Neural cell (in vitro differentiated cells): Measurements from ENCODE around the gene RNF113A. TPM values are rescaled to one million over a fixed set of nuclear protein-coding genes. Genes with fewer than 3 reads are reported as not detected.
A peak's percentile ranks its signal among the peaks of the same experiment; 100 is the strongest.

Experiments
- H2AFZ ChIP-seq: fragments of 200-600, 300-800 bp; sonication (generic), shearing (Covaris generic); 2 replicates; pipeline ENCODE4 v1.6.0; 2014; ENCODE audit warnings: low read depth, mild to moderate bottlenecking, antibody characterized with exemption, low read length, moderate library complexity
- H3F3A ChIP-seq: fragments of 200-600 bp; shearing (Covaris generic); 2 replicates; pipeline ENCODE4 v1.6.1; 2016; ENCODE audit warnings: mild to moderate bottlenecking, moderate library complexity, mixed read lengths, antibody characterized with exemption, low read length; ENCODE audit not compliant: insufficient read depth, poor library complexity, severe bottlenecking
- H3K27ac ChIP-seq: fragments of 200-600, 300-800 bp; sonication (generic), shearing (Covaris generic); 2 replicates; pipeline ENCODE4 v1.5.1; 2014; ENCODE audit warnings: mild to moderate bottlenecking, low read length, moderate library complexity
- H3K27me3 ChIP-seq: fragments of 300-800, 200-600 bp; sonication (generic), shearing (Covaris generic); 2 replicates; pipeline ENCODE4 v1.6.0; 2014; ENCODE audit warnings: mild to moderate bottlenecking, low read depth, low read length, moderate library complexity; ENCODE audit not compliant: insufficient read depth
- H3K36me3 ChIP-seq: fragments of 300-800, 200-600 bp; sonication (generic), shearing (Covaris generic); 2 replicates; pipeline ENCODE4 v1.5.1; 2014; ENCODE audit warnings: mild to moderate bottlenecking, antibody characterized with exemption, low read length, moderate library complexity; ENCODE audit not compliant: insufficient read depth
- H3K4me2 ChIP-seq: fragments of 300-800, 200-600 bp; sonication (generic), shearing (Covaris generic); 2 replicates; pipeline ENCODE4 v1.6.0; 2014; ENCODE audit warnings: mild to moderate bottlenecking, low read length
- H3K4me3 ChIP-seq: fragments of 300-800, 200-600 bp; sonication (generic), shearing (Covaris generic); 2 replicates; pipeline ENCODE4 v1.5.1; 2014; ENCODE audit warnings: mild to moderate bottlenecking, low read length, moderate library complexity
- H3K79me2 ChIP-seq: fragments of 200-600 bp; shearing (Covaris generic); replicated peaks from 2 replicates; pipeline ENCODE4 v1.6.0; 2014; ENCODE audit warnings: mild to moderate bottlenecking, low read length, moderate library complexity; ENCODE audit not compliant: insufficient read depth
- H3K9ac ChIP-seq: fragments of 300-800, 200-600 bp; sonication (generic), shearing (Covaris generic); 2 replicates; pipeline ENCODE4 v1.6.1; 2016; ENCODE audit warnings: mild to moderate bottlenecking, low read length, mixed read lengths
- H3K9me2 ChIP-seq: fragments of 200-600 bp; shearing (Covaris generic); 2 replicates; pipeline ENCODE4 v1.6.1; 2016; ENCODE audit warnings: mild to moderate bottlenecking, low read length, mixed read lengths; ENCODE audit not compliant: insufficient read depth
- H3K9me3 ChIP-seq: fragments of 200-600, 300-800 bp; sonication (generic), shearing (Covaris generic); 2 replicates; pipeline ENCODE4 v1.6.1; 2016; ENCODE audit warnings: mild to moderate bottlenecking, mixed run types, low read length, moderate library complexity, mixed read lengths
- H4K20me1 ChIP-seq: fragments of 200-600 bp; shearing (Covaris generic); 2 replicates; pipeline ENCODE4 v1.6.1; 2016; ENCODE audit warnings: mild to moderate bottlenecking, mixed run types; ENCODE audit not compliant: insufficient read depth
- CTCF ChIP-seq: fragments of 450-650 bp; IDR thresholded peaks from 2 replicates; pipeline ENCODE4 v1.5.1; 2014; ENCODE audit warnings: antibody characterized with exemption, mild to moderate bottlenecking, moderate library complexity; ENCODE audit not compliant: poor library complexity, severe bottlenecking
- EP300 ChIP-seq: fragments of 450-650 bp; conservative IDR thresholded peaks from 2 replicates; pipeline ENCODE4 v1.6.1; 2014; ENCODE audit warnings: antibody characterized with exemption, mild to moderate bottlenecking, moderate library complexity; ENCODE audit not compliant: poor library complexity, severe bottlenecking
- EZH2 ChIP-seq: fragments of 200-600, 300-800 bp; shearing (Covaris generic), sonication (generic); IDR thresholded peaks from 2 replicates; pipeline ENCODE4 v1.6.1; 2014; ENCODE audit warnings: antibody characterized with exemption, low read length, borderline replicate concordance, mild to moderate bottlenecking; ENCODE audit not compliant: insufficient read depth, poor library complexity, severe bottlenecking
- MXI1 ChIP-seq: fragments of 450-650 bp; conservative IDR thresholded peaks from 2 replicates; pipeline ENCODE4 v1.6.1; 2014; ENCODE audit warnings: antibody characterized with exemption, mild to moderate bottlenecking; ENCODE audit not compliant: poor library complexity, severe bottlenecking
- POLR2AphosphoS5 ChIP-seq: IDR thresholded peaks from 2 replicates; pipeline ENCODE4 v1.6.1; 2012
- RAD21 ChIP-seq: fragments of 450-650 bp; conservative IDR thresholded peaks from 2 replicates; pipeline ENCODE4 v1.6.1; 2014; ENCODE audit warnings: antibody characterized with exemption, mild to moderate bottlenecking, moderate library complexity
- SMC3 ChIP-seq: fragments of 450-650 bp; conservative IDR thresholded peaks from 2 replicates; pipeline ENCODE4 v1.6.1; 2014; ENCODE audit warnings: antibody characterized with exemption, mild to moderate bottlenecking, moderate library complexity; ENCODE audit not compliant: poor library complexity
- TAF1 ChIP-seq: IDR thresholded peaks from 2 replicates; pipeline ENCODE4 v1.6.1; 2012; ENCODE audit warnings: low read depth
- polyA plus RNA-seq: library from polyadenylated mRNA; depleted of rRNA; stranded (reverse); fragments of >200 nt; gene quantifications from 2 replicates; pipeline ENCODE4 v1.2.3, GENCODE V29; 2014
- TF ChIP-seq, protein P1 (sequence below): IDR thresholded peaks from 2 replicates; pipeline ENCODE4 v1.6.1; 2012; ENCODE audit warnings: borderline replicate concordance

The RNF113A gene
- polyA plus RNA-seq, 1 donor from 2014 or later, result 27.2 TPM

- Histone ChIP-seq H3K27ac (peak overlapping the region; percentile 92), H3K79me2 (peaks cover 15% of the 10 kb centered on the region), H3K4me2 (peak overlapping the region; percentile 25), H3K4me3 (peak overlapping the region; percentile 82), H3K9me2 (no peaks in the 10 kb centered on the region), H3F3A (no peaks in the 10 kb centered on the region), H3K27me3 (no peaks in the 10 kb centered on the region), H2AFZ (no peak overlapping the region), H3K36me3 (no peaks in the 10 kb centered on the region), H4K20me1 (no peaks in the 10 kb centered on the region), H3K9ac (peak overlapping the region; percentile 85), H3K9me3 (no peaks in the 10 kb centered on the region)
- TF ChIP-seq TAF1, result no peak
- TF ChIP-seq, protein P1, sequence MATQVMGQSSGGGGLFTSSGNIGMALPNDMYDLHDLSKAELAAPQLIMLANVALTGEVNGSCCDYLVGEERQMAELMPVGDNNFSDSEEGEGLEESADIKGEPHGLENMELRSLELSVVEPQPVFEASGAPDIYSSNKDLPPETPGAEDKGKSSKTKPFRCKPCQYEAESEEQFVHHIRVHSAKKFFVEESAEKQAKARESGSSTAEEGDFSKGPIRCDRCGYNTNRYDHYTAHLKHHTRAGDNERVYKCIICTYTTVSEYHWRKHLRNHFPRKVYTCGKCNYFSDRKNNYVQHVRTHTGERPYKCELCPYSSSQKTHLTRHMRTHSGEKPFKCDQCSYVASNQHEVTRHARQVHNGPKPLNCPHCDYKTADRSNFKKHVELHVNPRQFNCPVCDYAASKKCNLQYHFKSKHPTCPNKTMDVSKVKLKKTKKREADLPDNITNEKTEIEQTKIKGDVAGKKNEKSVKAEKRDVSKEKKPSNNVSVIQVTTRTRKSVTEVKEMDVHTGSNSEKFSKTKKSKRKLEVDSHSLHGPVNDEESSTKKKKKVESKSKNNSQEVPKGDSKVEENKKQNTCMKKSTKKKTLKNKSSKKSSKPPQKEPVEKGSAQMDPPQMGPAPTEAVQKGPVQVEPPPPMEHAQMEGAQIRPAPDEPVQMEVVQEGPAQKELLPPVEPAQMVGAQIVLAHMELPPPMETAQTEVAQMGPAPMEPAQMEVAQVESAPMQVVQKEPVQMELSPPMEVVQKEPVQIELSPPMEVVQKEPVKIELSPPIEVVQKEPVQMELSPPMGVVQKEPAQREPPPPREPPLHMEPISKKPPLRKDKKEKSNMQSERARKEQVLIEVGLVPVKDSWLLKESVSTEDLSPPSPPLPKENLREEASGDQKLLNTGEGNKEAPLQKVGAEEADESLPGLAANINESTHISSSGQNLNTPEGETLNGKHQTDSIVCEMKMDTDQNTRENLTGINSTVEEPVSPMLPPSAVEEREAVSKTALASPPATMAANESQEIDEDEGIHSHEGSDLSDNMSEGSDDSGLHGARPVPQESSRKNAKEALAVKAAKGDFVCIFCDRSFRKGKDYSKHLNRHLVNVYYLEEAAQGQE, result peak; percentile 20
- no peak for TF ChIP-seq SMC3
- TF ChIP-seq RAD21, result no peak
- TF ChIP-seq POLR2AphosphoS5, result peak; percentile 60
- TF ChIP-seq EP300, result no peak
- peak; percentile 24 for TF ChIP-seq MXI1
- no peak for TF ChIP-seq EZH2
- no peak for TF ChIP-seq CTCF
Measured at GRCh38 chrX:119870626-119871131, 854 bp downstream of the RNF113A start.

DNA sequence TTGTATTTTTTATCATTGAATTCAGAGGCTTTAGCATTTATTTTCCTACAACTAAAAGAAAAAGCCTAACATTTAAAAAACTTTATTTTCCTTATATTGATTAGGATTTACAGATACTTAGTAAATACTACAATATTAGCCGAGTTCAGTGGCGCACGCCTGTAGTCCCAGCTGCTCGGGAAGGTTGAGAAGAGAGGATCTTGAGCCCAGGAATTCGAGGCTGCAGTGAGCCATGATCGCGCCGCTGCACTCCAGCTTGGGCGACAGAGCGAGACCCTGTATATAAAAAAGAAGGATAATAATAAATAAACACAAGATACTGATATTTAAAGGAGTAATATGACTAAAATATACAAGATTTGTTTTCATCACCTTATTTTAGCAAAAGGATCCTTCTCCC lies 18.1 kb downstream of the RNF113A start:
- H3K9me2 ChIP-seq, result no peaks in the 10 kb centered on the region
- peak overlapping the region; percentile 30 for H3K4me2 ChIP-seq
- H3K27me3 ChIP-seq, result no peaks in the 10 kb centered on the region
- H3K9me3 ChIP-seq, result no peaks in the 10 kb centered on the region
- no peaks in the 10 kb centered on the region for H3F3A ChIP-seq
- no peaks in the 10 kb centered on the region for H3K36me3 ChIP-seq
- peaks cover 17% of the 10 kb centered on the region for H3K79me2 ChIP-seq
- peak overlapping the region; percentile 51 for H2AFZ ChIP-seq
- peak overlapping the region; percentile 53 for H3K9ac ChIP-seq
- H3K4me3 ChIP-seq, result peak overlapping the region; percentile 78
- H3K27ac ChIP-seq, result peak overlapping the region; percentile 66
- TF ChIP-seq MXI1, result no peak
- no peak for TF ChIP-seq POLR2AphosphoS5
- TF ChIP-seq RAD21, result no peak
- TF ChIP-seq SMC3, result no peak
- no peak for TF ChIP-seq EP300
- TF ChIP-seq, protein P1, result no peak
- no peak for TF ChIP-seq TAF1
- no peak for TF ChIP-seq CTCF
- TF ChIP-seq EZH2, result no peak
- H4K20me1 ChIP-seq, result no peaks in the 10 kb centered on the region
